CD4-positive, alpha-beta T cell (primary cell): ENCODE results near the gene MCTS1. TPM values are rescaled to one million over a fixed set of nuclear protein-coding genes. Genes with fewer than 3 reads are reported as not detected.
A peak's percentile ranks its signal among the peaks of the same experiment; 100 is the strongest.

Experiments
- ATAC-seq: fragments of 200-7000 bp; cut with Tn5 transposase; one replicate; pipeline ENCODE4 v1.10.0; 2022; ENCODE audit warnings: mild to moderate bottlenecking; ENCODE audit not compliant: poor library complexity
- CTCF ChIA-PET: fragments of 350-600 bp; sonication (Branson Sonifier 250); formaldehyde crosslinking; loops from one replicate; lab custom pipeline; 2021; ENCODE audit warnings: antibody characterized with exemption, inconsistent platforms; lab: Charles Lee
- POLR2A ChIA-PET: fragments of 350-600 bp; sonication (Branson Sonifier 250); formaldehyde crosslinking; loops from one replicate; lab custom pipeline; 2021; ENCODE audit warnings: antibody characterized with exemption, inconsistent platforms; lab: Charles Lee
- DNase-seq, 14 experiments: peaks; one replicate each; pipeline ENCODE4 v3.0.0-alpha.2; 2013 to 2020; ENCODE audit warnings: mixed read lengths in 2 of 14
- H3K27ac ChIP-seq, 2 donors: one replicate each; pipeline versions ENCODE4 v1.5.1 to v1.7.0; 2013; ENCODE audit warnings: low read length in 2 of 2, low read depth in 1 of 2, mild to moderate bottlenecking in 1 of 2
- H3K27me3 ChIP-seq, 2 experiments: 1 replicate in 1 of 2; 2 replicates in 1 of 2; pipeline versions ENCODE4 v1.6.1 to v1.7.0; 2013; ENCODE audit warnings: low read length in 2 of 2, control low read depth in 1 of 2, mild to moderate bottlenecking in 1 of 2, moderate library complexity in 1 of 2; ENCODE audit not compliant: insufficient read depth in 2 of 2, control insufficient read depth in 1 of 2
- H3K36me3 ChIP-seq: one replicate; pipeline ENCODE4 v1.6.1; 2013; ENCODE audit warnings: low read length, control low read depth; ENCODE audit not compliant: insufficient read depth
- H3K4me1 ChIP-seq: one replicate; pipeline ENCODE4 v1.6.1; 2013; ENCODE audit warnings: low read length, control low read depth; ENCODE audit not compliant: insufficient read depth
- H3K4me3 ChIP-seq: one replicate; pipeline ENCODE4 v1.5.1; 2013; ENCODE audit warnings: mild to moderate bottlenecking, low read length, moderate library complexity
- H3K9me3 ChIP-seq, 2 experiments: 1 replicate in 1 of 2; 2 replicates in 1 of 2; pipeline versions ENCODE4 v1.6.1 to v1.7.0; 2013; ENCODE audit warnings: low read length in 2 of 2, mild to moderate bottlenecking in 2 of 2, control low read depth in 1 of 2, moderate library complexity in 1 of 2; ENCODE audit not compliant: control insufficient read depth in 1 of 2, insufficient read depth in 1 of 2
- H3K27ac Mint-ChIP-seq: one replicate; pipeline ENCODE4 v1.8.0; 2020; ENCODE audit warnings: mixed read lengths
- H3K27me3 Mint-ChIP-seq: one replicate; pipeline ENCODE4 v1.8.0; 2021; ENCODE audit warnings: mixed read lengths
- H3K36me3 Mint-ChIP-seq: one replicate; pipeline ENCODE4 v1.8.0; 2021; ENCODE audit warnings: low read depth, mixed read lengths
- H3K4me1 Mint-ChIP-seq: one replicate; pipeline ENCODE4 v1.8.0; 2021; ENCODE audit warnings: low read depth, mixed read lengths
- H3K4me3 Mint-ChIP-seq: one replicate; pipeline ENCODE4 v1.8.0; 2020; ENCODE audit warnings: mild to moderate bottlenecking, mixed read lengths
- H3K9me3 Mint-ChIP-seq: one replicate; pipeline ENCODE4 v1.8.0; 2020; ENCODE audit warnings: mixed read lengths
- CTCF ChIP-seq: fragments of 200-600 bp; IDR thresholded peaks from one replicate; pipeline ENCODE4 v1.8.0; 2022; ENCODE audit warnings: antibody characterized with exemption, mild to moderate bottlenecking
- intact Hi-C, 2 experiments: fragments of 100-400 bp; cut with DNase I in 1 of 2; cut with micrococcal nuclease in 1 of 2; formaldehyde crosslinking; loops; one replicate each; pipeline versions ENCODE4 v1.15.1 to v1.9.0; 2023 to 2025; cut with DNase I, micrococcal nuclease
- total RNA-seq, 174 experiments: library from RNA in 2 of 174; stranded (reverse) in 2 of 174; gene quantifications; one replicate each; pipeline ENCODE4 v1.2.3 and lab custom pipeline; 2021 to 2026

Gene MCTS1
- total RNA-seq, 2 experiments from 2014 or later, result 10.1 to 10.9 TPM

GRCh38 chrX:120585702-120586101 is 18.2 kb upstream of the MCTS1 start:
- H3K27me3 ChIP-seq, result no peaks in the 10 kb centered on the region
- CTCF ChIA-PET, result no interaction called here
- H3K4me3 ChIP-seq, result no peak overlapping the region
- Mint-ChIP-seq H3K36me3 (no peaks in the 10 kb centered on the region), H3K4me1 (no peaks in the 10 kb centered on the region), H3K27me3 (no peaks in the 10 kb centered on the region), H3K4me3 (no peak overlapping the region), H3K9me3 (no peaks in the 10 kb centered on the region), H3K27ac (no peak overlapping the region)
- DNase-seq (no peak), ATAC-seq (no peak)
- no peaks in the 10 kb centered on the region for H3K36me3 ChIP-seq
- no peak overlapping the region for H3K27ac ChIP-seq
- intact Hi-C loops, result no loop called here
- H3K4me1 ChIP-seq, result no peaks in the 10 kb centered on the region
- POLR2A ChIA-PET, result no interaction called here
- TF ChIP-seq CTCF, result no peak
- no peaks in the 10 kb centered on the region for H3K9me3 ChIP-seq

GRCh38 chrX:120604361-120604782 is 471 bp downstream of the MCTS1 start:
- no peaks in the 10 kb centered on the region for H3K9me3 Mint-ChIP-seq
- peak; percentile 72 for ATAC-seq
- H3K9me3 ChIP-seq, result no peaks in the 10 kb centered on the region
- ChIA-PET POLR2A (interaction anchor here (0.8 to 4.2 kb wide), 13 partner anchors 14 to 813 kb away, joined by 3 to 199 read pairs (median 6); partner anchors contain the start of genes C1GALT1C1, CUL4B, RPL39 and ZBTB33), CTCF (interaction anchor here (1.0 to 2.1 kb wide), 3 partner anchors 25 to 45 kb away, joined by 3 to 4 read pairs (median 4); partner anchors contain the start of genes C1GALT1C1 and CUL4B)
- DNase-seq, result peak in 12 of 14 experiments; percentile 7 to 69 (median 25)
- H3K27me3 Mint-ChIP-seq, result no peaks in the 10 kb centered on the region
- H3K27ac ChIP-seq, result peak overlapping the region; percentile 77 to 90
- peak overlapping the region; percentile 96 for H3K4me3 Mint-ChIP-seq
- peaks cover 4% of the 10 kb centered on the region for H3K4me1 ChIP-seq
- H3K27ac Mint-ChIP-seq, result peak overlapping the region; percentile 97
- H3K36me3 Mint-ChIP-seq, result peaks cover 27% of the 10 kb centered on the region
- H3K4me1 Mint-ChIP-seq, result peaks cover 12% of the 10 kb centered on the region
- no peaks in the 10 kb centered on the region for H3K27me3 ChIP-seq
- H3K4me3 ChIP-seq, result peak overlapping the region; percentile 88
- TF ChIP-seq CTCF, result no peak
- intact Hi-C loops, result loop anchor here in 1 of 2 experiments (1.0 kb wide), 2 partner anchors 26 to 43 kb away; partner anchors contain the start of gene C1GALT1C1
- peaks cover 9% of the 10 kb centered on the region for H3K36me3 ChIP-seq

GRCh38 chrX:120612086-120612485 is 8.2 kb downstream of the MCTS1 start:
- Mint-ChIP-seq H3K36me3 (peaks cover 48% of the 10 kb centered on the region), H3K27ac (no peak overlapping the region), H3K4me1 (no peaks in the 10 kb centered on the region), H3K9me3 (no peaks in the 10 kb centered on the region), H3K27me3 (no peaks in the 10 kb centered on the region), H3K4me3 (no peak overlapping the region)
- Histone ChIP-seq H3K9me3 (no peaks in the 10 kb centered on the region), H3K4me1 (no peaks in the 10 kb centered on the region), H3K27ac (no peak overlapping the region), H3K27me3 (no peaks in the 10 kb centered on the region), H3K4me3 (no peak overlapping the region), H3K36me3 (peaks cover 38% of the 10 kb centered on the region)
- no peak for DNase-seq
- intact Hi-C loops, result no loop called here
- ChIA-PET CTCF (interaction anchor here (0.9 kb wide), 1 partner anchor 16 kb away, joined by 3 read pairs; no protein-coding TSS in a partner anchor), POLR2A (no interaction called here)
- ATAC-seq, result no peak
- TF ChIP-seq CTCF, result no peak
